PC-9 (cell line): ENCODE data around the gene PLVAP. TPM values are rescaled to one million over a fixed set of nuclear protein-coding genes. Genes with fewer than 3 reads are reported as not detected.

ENCODE experiments used
- BruUV-seq: library from RNA; stranded (reverse); fragments of 400-500 nt; replicated peaks from 2 replicates; lab custom pipeline; 2021; lab: Mats Ljungman, UMichigan
- CTCF ChIA-PET: fragments of 300-600 bp; sonication (Branson Sonifier 250); formaldehyde crosslinking; loops from one replicate; lab custom pipeline; 2022; ENCODE audit warnings: antibody characterized with exemption; lab: Charles Lee
- POLR2A ChIA-PET: fragments of 300-600 bp; sonication (Branson Sonifier 250); formaldehyde crosslinking; loops from one replicate; lab custom pipeline; 2022; ENCODE audit warnings: antibody characterized with exemption; ENCODE audit not compliant: unreplicated experiment; lab: Charles Lee
- DNase-seq, 2 experiments: peaks; one replicate each; pipeline versions ENCODE4 v3.0.0 to v3.0.0-alpha.2; 2015 to 2022; ENCODE audit warnings: mixed read lengths in 1 of 2
- H2AFZ ChIP-seq: fragments of 200-600 bp; sonication (generic); 2 replicates; pipeline ENCODE4 v1.8.1; 2017; ENCODE audit warnings: antibody characterized with exemption
- H3F3A ChIP-seq: fragments of 200-600 bp; sonication (generic); 2 replicates; pipeline ENCODE4 v1.8.1; 2017; ENCODE audit warnings: antibody characterized with exemption, mild to moderate bottlenecking, low read depth; ENCODE audit not compliant: insufficient read depth
- H3K27ac ChIP-seq: fragments of 200-600 bp; sonication (generic); 2 replicates; pipeline ENCODE4 v1.6.1; 2016; ENCODE audit warnings: mixed run types
- H3K27me3 ChIP-seq: fragments of 200-600 bp; sonication (generic); 2 replicates; pipeline ENCODE4 v1.6.1; 2016; ENCODE audit warnings: low read depth, mixed run types; ENCODE audit not compliant: insufficient read depth
- H3K36me3 ChIP-seq: fragments of 200-600 bp; sonication (generic); 2 replicates; pipeline ENCODE4 v1.6.1; 2016; ENCODE audit warnings: low read depth, mixed run types
- H3K4me1 ChIP-seq: fragments of 200-600 bp; sonication (generic); replicated peaks from 2 replicates; pipeline ENCODE4 v1.6.1; 2016; ENCODE audit warnings: mixed run types; ENCODE audit not compliant: insufficient read depth
- H3K4me2 ChIP-seq: fragments of 200-600 bp; sonication (generic); 2 replicates; pipeline ENCODE4 v1.6.1; 2017; ENCODE audit warnings: mixed run types
- H3K4me3 ChIP-seq: fragments of 200-600 bp; sonication (generic); 2 replicates; pipeline ENCODE4 v1.6.1; 2016; ENCODE audit warnings: mixed run types
- H3K79me2 ChIP-seq: fragments of 200-600 bp; sonication (generic); 2 replicates; pipeline ENCODE4 v1.6.1; 2017; ENCODE audit warnings: low read depth, mixed run types
- H3K9me2 ChIP-seq: fragments of 200-600 bp; sonication (generic); 2 replicates; pipeline ENCODE4 v1.8.1; 2017; ENCODE audit warnings: mild to moderate bottlenecking; ENCODE audit not compliant: insufficient read depth
- H3K9me3 ChIP-seq: fragments of 200-600 bp; sonication (generic); 2 replicates; pipeline ENCODE4 v1.8.1; 2016; ENCODE audit warnings: low read depth; ENCODE audit not compliant: insufficient read depth
- H4K20me1 ChIP-seq: fragments of 200-600 bp; sonication (generic); 2 replicates; pipeline ENCODE4 v1.8.1; 2017; ENCODE audit not compliant: insufficient read depth
- EZH2 ChIP-seq: fragments of 200-600 bp; sonication (generic); IDR thresholded peaks from 2 replicates; pipeline ENCODE4 v1.8.0; 2017; ENCODE audit warnings: antibody characterized with exemption, low read depth
- intact Hi-C: fragments of 100-400 bp; cut with micrococcal nuclease; formaldehyde crosslinking; loops from one replicate; pipeline ENCODE4 v1.10.0; 2022; ENCODE audit not compliant: unreplicated experiment
- total RNA-seq: library from RNA; stranded (reverse); gene quantifications from 2 replicates; pipeline ENCODE4 v1.2.3, GENCODE V29; 2021
- TF ChIP-seq, protein P1 (sequence below): fragments of 200-600 bp; sonication (generic); conservative IDR thresholded peaks from 2 replicates; pipeline ENCODE4 v1.6.1; 2017; ENCODE audit warnings: mixed run types, antibody characterized with exemption, mild to moderate bottlenecking, moderate library complexity

PLVAP gene
- total RNA-seq, 1 experiment from 2014 or later = not detected

DNA sequence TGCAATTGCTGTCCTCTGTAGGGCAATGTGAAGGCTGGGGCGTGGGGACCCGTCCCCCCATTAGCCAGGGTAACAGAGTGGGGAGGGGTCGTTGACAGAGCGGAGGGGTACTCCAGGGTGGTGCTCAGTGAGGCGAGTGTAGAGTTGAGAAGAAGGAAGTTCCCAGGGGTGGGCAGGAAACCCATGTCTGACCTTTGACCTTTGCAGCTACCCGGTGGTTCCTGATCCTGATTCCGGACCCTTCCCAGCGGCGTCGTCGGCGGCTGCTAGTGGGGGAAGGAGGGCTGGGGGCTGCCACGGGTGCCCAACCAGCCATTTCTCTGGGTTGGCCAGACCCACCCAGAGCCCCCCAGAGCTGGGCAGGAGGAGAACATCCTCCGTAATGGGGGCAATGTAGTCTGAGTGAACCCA, 2.1 kb upstream of the PLVAP start:
- Histone ChIP-seq H3K4me2 (no peak overlapping the region), H3K27me3 (peaks cover 7% of the 10 kb centered on the region; the same call in 1 of the 2 replicates), H3K4me1 (peaks cover 9% of the 10 kb centered on the region), H3K9me3 (no peaks in the 10 kb centered on the region), H3K4me3 (no peak overlapping the region), H3F3A (peaks cover 17% of the 10 kb centered on the region; the same call in 1 of the 2 replicates), H3K79me2 (no peaks in the 10 kb centered on the region), H3K27ac (no peak overlapping the region), H3K9me2 (no peaks in the 10 kb centered on the region), H4K20me1 (no peaks in the 10 kb centered on the region), H3K36me3 (no peaks in the 10 kb centered on the region), H2AFZ (no peak overlapping the region)
- BruUV-seq = no TSS peak
- ChIA-PET POLR2A (no interaction called here), CTCF (interaction anchor here (0.6 kb wide), 1 partner anchor 115 kb away, joined by 3 read pairs; no protein-coding TSS in a partner anchor)
- intact Hi-C loops = no loop called here
- no peak for DNase-seq
- TF ChIP-seq, protein P1, sequence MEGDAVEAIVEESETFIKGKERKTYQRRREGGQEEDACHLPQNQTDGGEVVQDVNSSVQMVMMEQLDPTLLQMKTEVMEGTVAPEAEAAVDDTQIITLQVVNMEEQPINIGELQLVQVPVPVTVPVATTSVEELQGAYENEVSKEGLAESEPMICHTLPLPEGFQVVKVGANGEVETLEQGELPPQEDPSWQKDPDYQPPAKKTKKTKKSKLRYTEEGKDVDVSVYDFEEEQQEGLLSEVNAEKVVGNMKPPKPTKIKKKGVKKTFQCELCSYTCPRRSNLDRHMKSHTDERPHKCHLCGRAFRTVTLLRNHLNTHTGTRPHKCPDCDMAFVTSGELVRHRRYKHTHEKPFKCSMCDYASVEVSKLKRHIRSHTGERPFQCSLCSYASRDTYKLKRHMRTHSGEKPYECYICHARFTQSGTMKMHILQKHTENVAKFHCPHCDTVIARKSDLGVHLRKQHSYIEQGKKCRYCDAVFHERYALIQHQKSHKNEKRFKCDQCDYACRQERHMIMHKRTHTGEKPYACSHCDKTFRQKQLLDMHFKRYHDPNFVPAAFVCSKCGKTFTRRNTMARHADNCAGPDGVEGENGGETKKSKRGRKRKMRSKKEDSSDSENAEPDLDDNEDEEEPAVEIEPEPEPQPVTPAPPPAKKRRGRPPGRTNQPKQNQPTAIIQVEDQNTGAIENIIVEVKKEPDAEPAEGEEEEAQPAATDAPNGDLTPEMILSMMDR = no peak
- no peak for TF ChIP-seq EZH2

DNA sequence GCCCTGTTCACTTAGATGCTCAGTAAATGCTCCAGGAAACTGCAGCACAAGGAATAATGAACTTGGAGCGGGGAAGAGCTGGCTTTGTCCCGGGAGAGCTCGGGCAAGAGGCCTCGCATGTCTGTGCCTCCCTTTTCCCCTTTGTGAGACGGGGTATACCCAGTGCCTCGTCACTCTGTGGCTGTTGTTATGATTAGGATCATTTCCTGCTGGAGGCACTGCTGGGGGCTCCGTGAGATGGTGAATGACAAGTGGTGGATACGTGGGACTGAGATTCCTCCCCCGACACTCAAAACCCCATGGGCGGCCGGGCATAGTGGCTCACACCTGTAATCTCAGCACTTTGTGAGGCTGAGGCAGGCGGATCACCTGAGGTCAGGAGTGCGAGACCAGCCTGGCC, 1.1 kb upstream of the PLVAP start:
- Histone ChIP-seq H3K27ac (no peak overlapping the region), H3K9me3 (no peaks in the 10 kb centered on the region), H3K36me3 (no peaks in the 10 kb centered on the region), H3K9me2 (no peaks in the 10 kb centered on the region), H3K4me1 (peaks cover 9% of the 10 kb centered on the region), H3F3A (peaks cover 10% of the 10 kb centered on the region; the same call in 1 of the 2 replicates), H3K4me2 (no peak overlapping the region), H2AFZ (no peak overlapping the region), H3K27me3 (peaks cover 7% of the 10 kb centered on the region; the same call in 1 of the 2 replicates), H3K79me2 (no peaks in the 10 kb centered on the region), H3K4me3 (no peak overlapping the region), H4K20me1 (no peaks in the 10 kb centered on the region)
- intact Hi-C loops = no loop called here
- DNase-seq = no peak
- TF ChIP-seq, protein P1 = no peak
- TF ChIP-seq EZH2 = no peak
- CTCF ChIA-PET = interaction anchor here (0.6 kb wide), 2 partner anchors 14 to 116 kb away, joined by 3 to 4 read pairs; no protein-coding TSS in a partner anchor
- no TSS peak for BruUV-seq
- POLR2A ChIA-PET = no interaction called here

DNA sequence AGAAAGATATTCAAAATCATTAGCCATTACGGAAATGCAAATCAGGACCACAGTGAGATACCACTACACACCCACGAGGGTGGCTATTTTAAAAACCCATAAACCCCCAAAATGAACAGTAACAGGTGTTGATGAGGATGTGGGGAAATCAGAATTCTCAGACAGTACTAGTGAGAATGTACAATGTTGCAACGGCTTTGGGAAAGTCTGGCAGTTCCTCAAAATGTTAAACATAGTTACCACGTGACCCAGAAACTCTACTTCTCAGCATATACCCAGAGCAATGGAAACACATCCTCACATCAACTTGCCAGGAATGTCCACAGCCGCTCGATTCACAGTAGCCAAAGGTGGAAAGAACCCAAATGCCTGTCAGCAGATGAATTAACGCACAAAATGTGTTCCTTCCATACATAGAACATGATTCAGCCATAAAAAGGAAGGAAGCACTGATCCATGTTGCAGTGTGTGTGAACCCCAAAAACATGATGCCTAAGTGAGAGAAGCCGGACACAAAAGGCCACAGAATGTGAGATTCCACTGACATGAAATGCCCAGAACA, 7.0 kb downstream of the PLVAP start:
- Histone ChIP-seq H3K4me1 (no peaks in the 10 kb centered on the region), H3K27ac (no peak overlapping the region), H3K4me2 (no peak overlapping the region), H3K36me3 (no peaks in the 10 kb centered on the region), H3K9me2 (no peaks in the 10 kb centered on the region), H3K9me3 (no peaks in the 10 kb centered on the region), H3K4me3 (no peak overlapping the region), H4K20me1 (no peaks in the 10 kb centered on the region), H2AFZ (no peak overlapping the region), H3K27me3 (0 out of 2 replicates have a peak, but pooled peaks cover 4% of the 10 kb centered on the region), H3F3A (peaks cover 7% of the 10 kb centered on the region), H3K79me2 (no peaks in the 10 kb centered on the region)
- DNase-seq = no peak
- ChIA-PET CTCF (no interaction called here), POLR2A (no interaction called here)
- no TSS peak for BruUV-seq
- intact Hi-C loops = no loop called here
- no peak for TF ChIP-seq EZH2
- TF ChIP-seq, protein P1 = no peak
